Measurements from ENCODE around the gene FBXW5.

DNA sequence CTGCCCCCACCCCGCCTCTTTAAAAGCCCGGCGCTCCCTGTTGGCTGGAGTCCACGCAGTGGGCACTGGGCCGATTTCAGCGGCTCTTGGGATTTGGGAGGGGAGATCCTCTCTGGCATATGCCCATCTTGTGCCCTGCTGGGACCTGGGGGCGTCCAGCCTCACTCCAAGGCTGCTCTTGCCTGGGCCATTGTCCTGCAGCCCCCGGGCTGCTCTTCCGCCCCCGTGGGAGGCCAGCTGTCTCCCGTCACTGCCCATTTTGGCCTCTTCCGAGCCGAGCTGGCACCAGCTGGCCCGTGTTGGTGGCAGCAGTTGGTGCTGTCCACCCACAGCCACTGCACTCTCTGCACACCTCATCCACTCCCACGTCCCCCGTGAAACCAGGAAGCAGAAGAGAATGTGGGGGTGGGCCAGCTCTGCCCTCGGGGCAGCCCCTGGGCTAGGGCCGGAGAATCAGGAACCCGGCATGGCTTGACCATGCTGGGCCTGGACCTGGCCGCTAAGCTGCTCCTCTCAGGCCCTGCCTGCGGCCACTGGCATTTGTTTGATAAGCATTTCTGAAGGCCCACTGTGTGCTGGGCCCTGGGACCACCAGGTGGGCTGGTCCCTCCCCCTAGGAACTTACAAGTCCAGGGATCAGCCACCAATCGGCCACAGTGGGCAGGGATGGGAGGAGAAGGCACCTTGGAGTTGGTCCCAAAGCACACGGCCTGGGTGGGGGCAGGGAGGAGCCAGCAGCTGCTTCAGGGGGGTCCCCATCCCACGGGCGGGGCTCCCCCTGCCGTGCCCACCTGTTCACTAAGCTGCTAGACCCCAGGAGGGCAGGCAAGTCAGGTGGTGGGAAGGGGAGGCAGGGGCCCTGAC, 2.7 kb upstream of the FBXW5 start:
- TF ChIP-seq FOXP1 (CRISPR knock-in tag; IDR thresholded peaks at IDR 0.05; ENCODE audit: borderline replicate concordance) (no peak), CREB1 (CRISPR knock-in tag; IDR thresholded peaks at IDR 0.05) (no peak), MXD4 (CRISPR knock-in tag; IDR thresholded peaks at IDR 0.05; ENCODE audit: borderline replicate concordance) (no peak), ZNF263 (CRISPR knock-in tag; IDR thresholded peaks at IDR 0.05; ENCODE audit: low read depth) (no peak), SP1 (CRISPR knock-in tag; conservative IDR thresholded peaks at IDR 0.05) (no peak), ELF4 (CRISPR knock-in tag; IDR thresholded peaks at IDR 0.05; ENCODE audit: low read depth) (no peak), NR3C1 (CRISPR knock-in tag; conservative IDR thresholded peaks at IDR 0.05; ENCODE audit: low read depth) (no peak), TP53 (CRISPR knock-in tag; IDR thresholded peaks at IDR 0.05) (no peak)
- TF ChIP-seq, protein P1, sequence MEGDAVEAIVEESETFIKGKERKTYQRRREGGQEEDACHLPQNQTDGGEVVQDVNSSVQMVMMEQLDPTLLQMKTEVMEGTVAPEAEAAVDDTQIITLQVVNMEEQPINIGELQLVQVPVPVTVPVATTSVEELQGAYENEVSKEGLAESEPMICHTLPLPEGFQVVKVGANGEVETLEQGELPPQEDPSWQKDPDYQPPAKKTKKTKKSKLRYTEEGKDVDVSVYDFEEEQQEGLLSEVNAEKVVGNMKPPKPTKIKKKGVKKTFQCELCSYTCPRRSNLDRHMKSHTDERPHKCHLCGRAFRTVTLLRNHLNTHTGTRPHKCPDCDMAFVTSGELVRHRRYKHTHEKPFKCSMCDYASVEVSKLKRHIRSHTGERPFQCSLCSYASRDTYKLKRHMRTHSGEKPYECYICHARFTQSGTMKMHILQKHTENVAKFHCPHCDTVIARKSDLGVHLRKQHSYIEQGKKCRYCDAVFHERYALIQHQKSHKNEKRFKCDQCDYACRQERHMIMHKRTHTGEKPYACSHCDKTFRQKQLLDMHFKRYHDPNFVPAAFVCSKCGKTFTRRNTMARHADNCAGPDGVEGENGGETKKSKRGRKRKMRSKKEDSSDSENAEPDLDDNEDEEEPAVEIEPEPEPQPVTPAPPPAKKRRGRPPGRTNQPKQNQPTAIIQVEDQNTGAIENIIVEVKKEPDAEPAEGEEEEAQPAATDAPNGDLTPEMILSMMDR (IDR thresholded peaks at IDR 0.05): no peak
- TF ChIP-seq, protein P2, sequence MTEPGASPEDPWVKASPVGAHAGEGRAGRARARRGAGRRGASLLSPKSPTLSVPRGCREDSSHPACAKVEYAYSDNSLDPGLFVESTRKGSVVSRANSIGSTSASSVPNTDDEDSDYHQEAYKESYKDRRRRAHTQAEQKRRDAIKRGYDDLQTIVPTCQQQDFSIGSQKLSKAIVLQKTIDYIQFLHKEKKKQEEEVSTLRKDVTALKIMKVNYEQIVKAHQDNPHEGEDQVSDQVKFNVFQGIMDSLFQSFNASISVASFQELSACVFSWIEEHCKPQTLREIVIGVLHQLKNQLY (CRISPR knock-in tag; IDR thresholded peaks at IDR 0.05): no peak
- TF ChIP-seq, protein P3, sequence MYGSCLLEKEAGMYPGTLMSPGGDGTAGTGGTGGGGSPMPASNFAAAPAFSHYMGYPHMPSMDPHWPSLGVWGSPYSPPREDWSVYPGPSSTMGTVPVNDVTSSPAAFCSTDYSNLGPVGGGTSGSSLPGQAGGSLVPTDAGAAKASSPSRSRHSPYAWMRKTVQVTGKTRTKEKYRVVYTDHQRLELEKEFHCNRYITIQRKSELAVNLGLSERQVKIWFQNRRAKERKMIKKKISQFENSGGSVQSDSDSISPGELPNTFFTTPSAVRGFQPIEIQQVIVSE (CRISPR knock-in tag; IDR thresholded peaks at IDR 0.05; ENCODE audit: borderline replicate concordance): no peak
- TF ChIP-seq, protein P4, sequence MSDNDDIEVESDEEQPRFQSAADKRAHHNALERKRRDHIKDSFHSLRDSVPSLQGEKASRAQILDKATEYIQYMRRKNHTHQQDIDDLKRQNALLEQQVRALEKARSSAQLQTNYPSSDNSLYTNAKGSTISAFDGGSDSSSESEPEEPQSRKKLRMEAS (CRISPR knock-in tag; IDR thresholded peaks at IDR 0.05): no peak
- TF ChIP-seq, protein P5, sequence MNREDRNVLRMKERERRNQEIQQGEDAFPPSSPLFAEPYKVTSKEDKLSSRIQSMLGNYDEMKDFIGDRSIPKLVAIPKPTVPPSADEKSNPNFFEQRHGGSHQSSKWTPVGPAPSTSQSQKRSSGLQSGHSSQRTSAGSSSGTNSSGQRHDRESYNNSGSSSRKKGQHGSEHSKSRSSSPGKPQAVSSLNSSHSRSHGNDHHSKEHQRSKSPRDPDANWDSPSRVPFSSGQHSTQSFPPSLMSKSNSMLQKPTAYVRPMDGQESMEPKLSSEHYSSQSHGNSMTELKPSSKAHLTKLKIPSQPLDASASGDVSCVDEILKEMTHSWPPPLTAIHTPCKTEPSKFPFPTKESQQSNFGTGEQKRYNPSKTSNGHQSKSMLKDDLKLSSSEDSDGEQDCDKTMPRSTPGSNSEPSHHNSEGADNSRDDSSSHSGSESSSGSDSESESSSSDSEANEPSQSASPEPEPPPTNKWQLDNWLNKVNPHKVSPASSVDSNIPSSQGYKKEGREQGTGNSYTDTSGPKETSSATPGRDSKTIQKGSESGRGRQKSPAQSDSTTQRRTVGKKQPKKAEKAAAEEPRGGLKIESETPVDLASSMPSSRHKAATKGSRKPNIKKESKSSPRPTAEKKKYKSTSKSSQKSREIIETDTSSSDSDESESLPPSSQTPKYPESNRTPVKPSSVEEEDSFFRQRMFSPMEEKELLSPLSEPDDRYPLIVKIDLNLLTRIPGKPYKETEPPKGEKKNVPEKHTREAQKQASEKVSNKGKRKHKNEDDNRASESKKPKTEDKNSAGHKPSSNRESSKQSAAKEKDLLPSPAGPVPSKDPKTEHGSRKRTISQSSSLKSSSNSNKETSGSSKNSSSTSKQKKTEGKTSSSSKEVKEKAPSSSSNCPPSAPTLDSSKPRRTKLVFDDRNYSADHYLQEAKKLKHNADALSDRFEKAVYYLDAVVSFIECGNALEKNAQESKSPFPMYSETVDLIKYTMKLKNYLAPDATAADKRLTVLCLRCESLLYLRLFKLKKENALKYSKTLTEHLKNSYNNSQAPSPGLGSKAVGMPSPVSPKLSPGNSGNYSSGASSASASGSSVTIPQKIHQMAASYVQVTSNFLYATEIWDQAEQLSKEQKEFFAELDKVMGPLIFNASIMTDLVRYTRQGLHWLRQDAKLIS (CRISPR knock-in tag; IDR thresholded peaks at IDR 0.05; ENCODE audit: borderline replicate concordance): no peak
- TF ChIP-seq, protein P6, sequence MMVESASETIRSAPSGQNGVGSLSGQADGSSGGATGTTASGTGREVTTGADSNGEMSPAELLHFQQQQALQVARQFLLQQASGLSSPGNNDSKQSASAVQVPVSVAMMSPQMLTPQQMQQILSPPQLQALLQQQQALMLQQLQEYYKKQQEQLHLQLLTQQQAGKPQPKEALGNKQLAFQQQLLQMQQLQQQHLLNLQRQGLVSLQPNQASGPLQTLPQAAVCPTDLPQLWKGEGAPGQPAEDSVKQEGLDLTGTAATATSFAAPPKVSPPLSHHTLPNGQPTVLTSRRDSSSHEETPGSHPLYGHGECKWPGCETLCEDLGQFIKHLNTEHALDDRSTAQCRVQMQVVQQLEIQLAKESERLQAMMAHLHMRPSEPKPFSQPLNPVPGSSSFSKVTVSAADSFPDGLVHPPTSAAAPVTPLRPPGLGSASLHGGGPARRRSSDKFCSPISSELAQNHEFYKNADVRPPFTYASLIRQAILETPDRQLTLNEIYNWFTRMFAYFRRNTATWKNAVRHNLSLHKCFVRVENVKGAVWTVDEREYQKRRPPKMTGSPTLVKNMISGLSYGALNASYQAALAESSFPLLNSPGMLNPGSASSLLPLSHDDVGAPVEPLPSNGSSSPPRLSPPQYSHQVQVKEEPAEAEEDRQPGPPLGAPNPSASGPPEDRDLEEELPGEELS (CRISPR knock-in tag; IDR thresholded peaks at IDR 0.05): no peak

All from WTC11 (cell line).